Caco-2 (cell line): ENCODE data around the gene FLT1. TPM values are rescaled to one million over a fixed set of nuclear protein-coding genes. Genes with fewer than 3 reads are reported as not detected.

Source experiments
- BruUV-seq: library from RNA; stranded (reverse); fragments of 400-500 nt; replicated peaks from 2 replicates; lab custom pipeline; 2021; lab: Mats Ljungman, UMichigan
- CTCF ChIA-PET: fragments of 300-600 bp; sonication (Branson Sonifier 250); formaldehyde crosslinking; loops from one replicate; lab custom pipeline; 2022; ENCODE audit warnings: antibody characterized with exemption; lab: Charles Lee
- POLR2A ChIA-PET: fragments of 300-600 bp; sonication (Branson Sonifier 250); formaldehyde crosslinking; loops from one replicate; lab custom pipeline; 2022; ENCODE audit warnings: antibody characterized with exemption; lab: Charles Lee
- DNase-seq, 2 experiments: peaks; one replicate each; pipeline versions ENCODE4 v3.0.0 to v3.0.0-alpha.2; 2020 to 2022
- H3K27me3 ChIP-seq: replicated peaks from 2 replicates; pipeline ENCODE4 v1.6.0; 2011; ENCODE audit warnings: low read length; ENCODE audit not compliant: control insufficient read depth, insufficient read depth
- H3K36me3 ChIP-seq: 2 replicates; pipeline ENCODE4 v1.5.1; 2011; ENCODE audit warnings: low read length; ENCODE audit not compliant: control insufficient read depth, insufficient read depth
- H3K4me1 ChIP-seq: fragments of 250-450 bp; sonication (Bioruptor Pico); 2 replicates; pipeline ENCODE4 v1.5.1; 2020; ENCODE audit warnings: mild to moderate bottlenecking
- H3K4me3 ChIP-seq: 2 replicates; pipeline ENCODE4 v1.5.1; 2011; ENCODE audit warnings: low read depth, mild to moderate bottlenecking, control low read depth, low read length
- H3K9me3 ChIP-seq: fragments of 250-450 bp; sonication (Bioruptor Pico); 2 replicates; pipeline ENCODE4 v1.5.1; 2020; ENCODE audit warnings: mild to moderate bottlenecking, moderate library complexity
- H3K27ac Mint-ChIP-seq: one replicate; pipeline ENCODE4 v1.8.0; 2022; ENCODE audit warnings: mixed read lengths; ENCODE audit not compliant: unreplicated experiment
- H3K27me3 Mint-ChIP-seq: one replicate; pipeline ENCODE4 v1.8.0; 2022; ENCODE audit warnings: mixed read lengths; ENCODE audit not compliant: insufficient read depth, unreplicated experiment
- H3K36me3 Mint-ChIP-seq: one replicate; pipeline ENCODE4 v1.8.0; 2022; ENCODE audit warnings: mild to moderate bottlenecking, mixed read lengths; ENCODE audit not compliant: insufficient read depth, unreplicated experiment
- H3K4me1 Mint-ChIP-seq: one replicate; pipeline ENCODE4 v1.8.0; 2022; ENCODE audit warnings: low read depth, mixed read lengths; ENCODE audit not compliant: unreplicated experiment
- H3K4me3 Mint-ChIP-seq: one replicate; pipeline ENCODE4 v1.8.0; 2022; ENCODE audit warnings: mild to moderate bottlenecking, moderate library complexity, mixed read lengths; ENCODE audit not compliant: unreplicated experiment
- H3K9me3 Mint-ChIP-seq: one replicate; pipeline ENCODE4 v1.8.0; 2022; ENCODE audit warnings: mixed read lengths; ENCODE audit not compliant: unreplicated experiment
- CTCF ChIP-seq, 2 experiments: fragments of 200-600 bp in 1 of 2; IDR thresholded peaks; 1 replicate in 1 of 2; 2 replicates in 1 of 2; pipeline versions ENCODE4 v1.5.1 to v1.8.0; 2011 to 2022; ENCODE audit warnings: antibody characterized with exemption in 1 of 2, control low read depth in 1 of 2, inconsistent platforms in 1 of 2, low read depth in 1 of 2, low read length in 1 of 2, mild to moderate bottlenecking in 1 of 2, moderate library complexity in 1 of 2; ENCODE audit not compliant: insufficient read depth in 1 of 2, severe bottlenecking in 1 of 2, unreplicated experiment in 1 of 2
- intact Hi-C: fragments of 100-400 bp; cut with micrococcal nuclease; formaldehyde crosslinking; loops from one replicate; pipeline ENCODE4 v1.10.0; 2022; ENCODE audit not compliant: unreplicated experiment
- total RNA-seq: library from RNA; stranded (reverse); gene quantifications from 2 replicates; pipeline ENCODE4 v1.2.3, GENCODE V29; 2022

Gene FLT1
- total RNA-seq, 1 experiment from 2014 or later, result 0.66 TPM

- Mint-ChIP-seq H3K4me3 (no peak overlapping the region), H3K4me1 (no peaks in the 10 kb centered on the region), H3K9me3 (peaks cover 18% of the 10 kb centered on the region), H3K27ac (no peak overlapping the region), H3K27me3 (peaks cover 12% of the 10 kb centered on the region), H3K36me3 (no peaks in the 10 kb centered on the region)
- H3K36me3 ChIP-seq, result no peaks in the 10 kb centered on the region
- intact Hi-C loops, result no loop called here
- POLR2A ChIA-PET, result no interaction called here
- no peak overlapping the region for H3K4me3 ChIP-seq
- CTCF ChIA-PET, result no interaction called here
- TF ChIP-seq CTCF (IDR thresholded peaks at IDR 0.05; ENCODE audit: insufficient read depth in 1 of 2, low read depth in 1 of 2, low read length in 1 of 2, severe bottlenecking in 1 of 2, unreplicated experiment in 1 of 2), result no peak
- H3K9me3 ChIP-seq, result no peaks in the 10 kb centered on the region
- no peaks in the 10 kb centered on the region for H3K27me3 ChIP-seq
- BruUV-seq, result no TSS peak
- no peak for DNase-seq
- no peaks in the 10 kb centered on the region for H3K4me1 ChIP-seq
Observed at GRCh38 chr13:28441529-28441928, 53.4 kb downstream of the FLT1 start.

- CTCF ChIA-PET, result no interaction called here
- Histone ChIP-seq H3K27me3 (no peaks in the 10 kb centered on the region), H3K4me3 (no peak overlapping the region), H3K9me3 (no peaks in the 10 kb centered on the region), H3K36me3 (no peaks in the 10 kb centered on the region), H3K4me1 (no peaks in the 10 kb centered on the region)
- DNase-seq, result no peak
- Mint-ChIP-seq H3K4me1 (no peaks in the 10 kb centered on the region), H3K36me3 (no peaks in the 10 kb centered on the region), H3K27ac (no peak overlapping the region), H3K9me3 (peaks cover 18% of the 10 kb centered on the region), H3K27me3 (peaks cover 12% of the 10 kb centered on the region), H3K4me3 (no peak overlapping the region)
- POLR2A ChIA-PET, result no interaction called here
- intact Hi-C loops, result no loop called here
- no TSS peak for BruUV-seq
- TF ChIP-seq CTCF (IDR thresholded peaks at IDR 0.05; ENCODE audit: insufficient read depth in 1 of 2, low read depth in 1 of 2, low read length in 1 of 2, severe bottlenecking in 1 of 2, unreplicated experiment in 1 of 2), result no peak
Observed at GRCh38 chr13:28440774-28441504, 54.0 kb downstream of the FLT1 start.

GRCh38 chr13:28438598-28439334, 56.2 kb downstream of the FLT1 start:
- BruUV-seq, result no TSS peak
- Mint-ChIP-seq H3K4me3 (no peak overlapping the region), H3K27ac (no peak overlapping the region), H3K9me3 (peaks cover 4% of the 10 kb centered on the region), H3K36me3 (no peaks in the 10 kb centered on the region), H3K4me1 (no peaks in the 10 kb centered on the region), H3K27me3 (peaks cover 9% of the 10 kb centered on the region)
- intact Hi-C loops, result no loop called here
- Histone ChIP-seq H3K36me3 (no peaks in the 10 kb centered on the region), H3K9me3 (no peaks in the 10 kb centered on the region), H3K4me3 (no peak overlapping the region), H3K4me1 (no peaks in the 10 kb centered on the region), H3K27me3 (no peaks in the 10 kb centered on the region)
- no peak for DNase-seq
- ChIA-PET CTCF (no interaction called here), POLR2A (no interaction called here)
- no peak for TF ChIP-seq CTCF (IDR thresholded peaks at IDR 0.05; ENCODE audit: insufficient read depth in 1 of 2, low read depth in 1 of 2, low read length in 1 of 2, severe bottlenecking in 1 of 2, unreplicated experiment in 1 of 2)
